Fibroblast of the conjunctiva (primary cell): ENCODE results near the gene G6PD.
A peak's percentile ranks its signal among the peaks of the same experiment; 100 is the strongest.
"Not testable (repeated sequence)": the region's sequence is repeated elsewhere in the genome, so short reads cannot be mapped to it uniquely, and the experiment has no call there.

Source experiments
- DNase-seq: peaks from one replicate; pipeline ENCODE4 v3.0.0-alpha.2; 2010; ENCODE audit warnings: low read depth

G6PD gene

GRCh38 chrX:154546354-154547244 is at the start of gene G6PD:
TSS of gene G6PD (minus strand) at chrX:154546846. CDS start at chrX:154546155, 691 bp downstream.
- no peak for DNase-seq

GRCh38 chrX:154595559-154596249 is 49.1 kb upstream of the G6PD start:
- DNase-seq, result no peak

GRCh38 chrX:154594491-154594890 is 47.8 kb upstream of the G6PD start:
- DNase-seq, result no peak

- DNase-seq, result no peak
Observed at GRCh38 chrX:154593201-154593600, 46.6 kb upstream of the G6PD start.

GRCh38 chrX:154592505-154592904 is 45.9 kb upstream of the G6PD start:
- DNase-seq, result no peak

GRCh38 chrX:154590415-154590814 is 43.8 kb upstream of the G6PD start:
- DNase-seq, result not testable (repeated sequence)

- DNase-seq, result not testable (repeated sequence)
Observed at GRCh38 chrX:154584585-154585183, 38.0 kb upstream of the G6PD start, which contains the start of gene CTAG1A. TSS of gene CTAG1A (plus strand) at chrX:154585133. CDS start at chrX:154585207, 74 bp downstream.

- DNase-seq, result not testable (repeated sequence)
Observed at GRCh38 chrX:154582994-154583393, 36.3 kb upstream of the G6PD start.

GRCh38 chrX:154575076-154575475 is 28.4 kb upstream of the G6PD start:
- not testable (repeated sequence) for DNase-seq

- not testable (repeated sequence) for DNase-seq
Observed at GRCh38 chrX:154573061-154573460, 26.4 kb upstream of the G6PD start.

GRCh38 chrX:154570361-154570760 is 23.7 kb upstream of the G6PD start:
- not testable (repeated sequence) for DNase-seq

- not testable (repeated sequence) for DNase-seq
Observed at GRCh38 chrX:154562295-154562694, 15.6 kb upstream of the G6PD start.

- DNase-seq, result not testable (repeated sequence)
Observed at GRCh38 chrX:154560326-154560725, 13.7 kb upstream of the G6PD start.

GRCh38 chrX:154558896-154559295 is 12.2 kb upstream of the G6PD start:
- DNase-seq, result not testable (repeated sequence)

GRCh38 chrX:154558060-154558690 is 11.5 kb upstream of the G6PD start:
- DNase-seq, result not testable (repeated sequence)

- DNase-seq, result not testable (repeated sequence)
Observed at GRCh38 chrX:154552112-154552806, 5.6 kb upstream of the G6PD start.

GRCh38 chrX:154549766-154550165 is 3.1 kb upstream of the G6PD start:
- DNase-seq, result no peak

GRCh38 chrX:154548028-154548316 is 1.3 kb upstream of the G6PD start:
- no peak for DNase-seq

GRCh38 chrX:154547245-154548027 is 790 bp upstream of the G6PD start, which contains the start of gene IKBKG:
TSS of gene IKBKG (plus strand) at chrX:154547620. CDS start at chrX:154552003, 4,383 bp downstream.
- DNase-seq, result peak; percentile 84

GRCh38 chrX:154545673-154546274 is 872 bp downstream of the G6PD start:
- DNase-seq, result no peak
